Activated B cell treated with CpG ODN at 0.5 μM for 24 hours (primary cell): ENCODE measurements around the gene CNNM3. TPM values are rescaled to one million over a fixed set of nuclear protein-coding genes. Genes with fewer than 3 reads are reported as not detected.

Source experiments
- ATAC-seq: fragments of 200-7000 bp; cut with Tn5 transposase; one replicate; pipeline ENCODE4 v1.10.0; 2021; ENCODE audit warnings: low read depth, mild to moderate bottlenecking, moderate library complexity
- CTCF ChIA-PET: fragments of 350-600 bp; sonication (Branson Sonifier 250); formaldehyde crosslinking; loops from one replicate; lab custom pipeline; 2021; ENCODE audit warnings: antibody characterized with exemption; lab: Charles Lee
- POLR2A ChIA-PET: fragments of 350-600 bp; sonication (Branson Sonifier 250); formaldehyde crosslinking; loops from one replicate; lab custom pipeline; 2021; ENCODE audit warnings: antibody characterized with exemption; lab: Charles Lee
- DNase-seq: peaks from one replicate; pipeline ENCODE4 v3.0.0; 2022
- H3K27ac Mint-ChIP-seq: one replicate; pipeline ENCODE4 v1.8.0; 2020; ENCODE audit warnings: mixed read lengths
- H3K27me3 Mint-ChIP-seq: one replicate; pipeline ENCODE4 v1.8.0; 2021; ENCODE audit warnings: mixed read lengths
- H3K36me3 Mint-ChIP-seq: one replicate; pipeline ENCODE4 v1.8.0; 2021; ENCODE audit warnings: low read depth, mixed read lengths
- H3K4me1 Mint-ChIP-seq: one replicate; pipeline ENCODE4 v1.8.0; 2021; ENCODE audit warnings: mixed read lengths
- H3K4me3 Mint-ChIP-seq: one replicate; pipeline ENCODE4 v1.8.0; 2020; ENCODE audit warnings: mild to moderate bottlenecking, mixed read lengths
- H3K9me3 Mint-ChIP-seq: one replicate; pipeline ENCODE4 v1.8.0; 2020; ENCODE audit warnings: mixed read lengths
- CTCF ChIP-seq: fragments of 200-600 bp; IDR thresholded peaks from one replicate; pipeline ENCODE4 v1.8.0; 2022; ENCODE audit warnings: antibody characterized with exemption, mild to moderate bottlenecking
- intact Hi-C: fragments of 100-400 bp; cut with micrococcal nuclease; formaldehyde crosslinking; loops from one replicate; pipeline ENCODE4 v1.15.1; 2024
- total RNA-seq: library from RNA; stranded (reverse); gene quantifications from 2 replicates; pipeline ENCODE4 v1.2.3, GENCODE V29; 2022

The CNNM3 gene
- total RNA-seq, 1 donor from 2014 or later, result 20.3 TPM

- H3K4me1 Mint-ChIP-seq, result peaks cover 32% of the 10 kb centered on the region
- POLR2A ChIA-PET, result interaction anchor here (2.4 to 3.4 kb wide), 2 partner anchors 15 kb away, joined by 15 to 27 read pairs; partner anchors contain the start of gene ANKRD39
- no peaks in the 10 kb centered on the region for H3K9me3 Mint-ChIP-seq
- no peak for DNase-seq
- no peak for TF ChIP-seq CTCF
- H3K36me3 Mint-ChIP-seq, result no peaks in the 10 kb centered on the region
- H3K4me3 Mint-ChIP-seq, result no peak overlapping the region
- no peak for ATAC-seq
- CTCF ChIA-PET, result interaction anchor here (5.6 kb wide), 1 partner anchor 15 kb away, joined by 33 read pairs; the partner anchor contains the start of gene ANKRD39
- no peak overlapping the region for H3K27ac Mint-ChIP-seq
- intact Hi-C loops, result loop anchor here (5.0 kb wide), 2 partner anchors 80 to 240 kb away; partner anchors contain the start of gene ANKRD36
- H3K27me3 Mint-ChIP-seq, result peaks cover 10% of the 10 kb centered on the region
Measured at GRCh38 chr2:96872591-96873349, 56.7 kb downstream of the CNNM3 start.

DNA sequence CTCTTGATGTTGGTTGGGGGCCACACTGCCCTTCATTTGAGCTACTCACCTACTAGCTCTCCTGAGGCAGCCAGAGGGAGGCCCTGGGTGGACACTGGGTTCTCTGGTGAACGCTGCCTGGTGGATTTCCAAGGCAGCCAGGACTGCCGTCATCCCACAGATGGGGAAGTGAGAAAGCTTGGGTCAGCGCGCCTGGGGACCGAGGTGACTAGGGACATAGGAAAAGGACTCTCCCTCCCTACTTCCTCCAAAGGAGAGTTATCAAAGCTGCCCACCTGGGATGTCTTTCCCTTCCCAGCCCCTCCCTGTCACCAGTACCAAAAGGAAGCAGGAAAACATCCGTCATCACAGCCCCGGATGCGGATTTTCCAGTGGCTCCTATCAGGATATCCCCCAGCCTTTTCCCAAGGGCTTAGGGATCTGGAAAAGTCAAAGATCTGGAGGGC lies 57.6 kb downstream of the CNNM3 start:
- H3K36me3 Mint-ChIP-seq, result no peaks in the 10 kb centered on the region
- intact Hi-C loops, result loop anchor here (1.0 to 5.0 kb wide), 4 partner anchors 15 to 239 kb away; partner anchors contain the start of genes ANKRD36 and ANKRD39
- TF ChIP-seq CTCF, result no peak
- no peak overlapping the region for H3K4me3 Mint-ChIP-seq
- no peaks in the 10 kb centered on the region for H3K9me3 Mint-ChIP-seq
- DNase-seq (no peak), ATAC-seq (no peak)
- H3K27ac Mint-ChIP-seq, result no peak overlapping the region
- peaks cover 26% of the 10 kb centered on the region for H3K4me1 Mint-ChIP-seq
- H3K27me3 Mint-ChIP-seq, result peaks cover 7% of the 10 kb centered on the region
- POLR2A ChIA-PET, result interaction anchor here (1.3 to 3.4 kb wide), 2 partner anchors 11 to 16 kb away, joined by 7 to 27 read pairs; partner anchors contain the start of gene ANKRD39
- CTCF ChIA-PET, result interaction anchor here (5.6 kb wide), 1 partner anchor 16 kb away, joined by 33 read pairs; the partner anchor contains the start of gene ANKRD39

GRCh38 chr2:96874198-96874831 lies 58.2 kb downstream of the CNNM3 start:
- H3K36me3 Mint-ChIP-seq, result no peaks in the 10 kb centered on the region
- CTCF ChIA-PET, result interaction anchor here (5.6 kb wide), 1 partner anchor 16 kb away, joined by 33 read pairs; the partner anchor contains the start of gene ANKRD39
- ATAC-seq, result peak; percentile 79
- POLR2A ChIA-PET, result interaction anchor here (0.5 to 3.4 kb wide), 3 partner anchors 11 to 88 kb away, joined by 5 to 27 read pairs (median 7); partner anchors contain the start of gene ANKRD39
- peak overlapping the region; percentile 72 for H3K4me3 Mint-ChIP-seq
- no peaks in the 10 kb centered on the region for H3K9me3 Mint-ChIP-seq
- intact Hi-C loops, result loop anchor here (1.0 to 5.0 kb wide), 4 partner anchors 16 to 238 kb away; partner anchors contain the start of genes ANKRD36 and ANKRD39
- peaks cover 7% of the 10 kb centered on the region for H3K27me3 Mint-ChIP-seq
- no peak for TF ChIP-seq CTCF
- H3K27ac Mint-ChIP-seq, result peak overlapping the region; percentile 57
- peaks cover 26% of the 10 kb centered on the region for H3K4me1 Mint-ChIP-seq
- peak; percentile 60 for DNase-seq

DNA sequence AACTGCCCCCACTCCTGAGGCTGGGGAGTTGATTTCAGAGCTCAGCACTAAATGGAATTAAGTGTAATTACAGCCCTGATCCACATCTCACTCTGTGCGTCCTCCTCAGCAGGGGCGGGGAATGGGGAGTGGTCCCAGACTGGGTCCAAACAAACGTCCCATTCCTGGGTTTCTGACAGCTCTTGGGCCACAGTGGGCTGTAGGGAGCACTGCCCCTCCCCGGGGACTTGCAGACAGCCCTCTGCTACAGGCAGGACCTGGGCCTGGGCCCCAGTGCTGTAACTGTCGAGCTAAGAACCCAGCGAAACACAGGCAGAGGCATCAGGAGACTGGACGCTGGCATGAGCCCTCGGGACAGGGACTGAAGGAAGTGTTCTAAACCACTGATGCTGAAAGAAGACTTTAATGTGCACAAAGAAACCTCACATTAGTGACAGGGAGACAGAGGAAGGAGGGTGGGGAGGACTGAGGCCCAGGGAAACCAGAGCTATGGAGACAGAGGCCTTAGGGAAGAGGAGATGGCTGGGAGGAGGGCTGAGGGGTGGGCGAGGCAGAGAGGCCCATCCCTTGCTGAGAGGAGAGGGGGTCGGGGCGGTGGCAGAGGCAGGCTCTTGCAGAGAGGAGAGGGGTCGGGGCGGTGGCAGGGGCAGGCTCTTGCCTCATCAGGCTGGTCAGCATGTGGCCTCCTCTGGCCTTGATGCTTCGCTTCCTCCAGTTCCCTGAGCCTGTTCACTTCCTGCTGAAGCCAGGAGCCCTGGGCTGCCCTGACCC lies 59.6 kb downstream of the CNNM3 start:
- ATAC-seq, result no peak
- TF ChIP-seq CTCF, result no peak
- intact Hi-C loops, result loop anchor here (2.0 kb wide), 1 partner anchor 37 kb away; no protein-coding TSS in a partner anchor
- no peak overlapping the region for H3K4me3 Mint-ChIP-seq
- H3K27me3 Mint-ChIP-seq, result peaks cover 9% of the 10 kb centered on the region
- no peaks in the 10 kb centered on the region for H3K9me3 Mint-ChIP-seq
- DNase-seq, result no peak
- no peak overlapping the region for H3K27ac Mint-ChIP-seq
- CTCF ChIA-PET, result interaction anchor here (5.6 kb wide), 1 partner anchor 18 kb away, joined by 33 read pairs; the partner anchor contains the start of gene ANKRD39
- H3K4me1 Mint-ChIP-seq, result peaks cover 22% of the 10 kb centered on the region
- POLR2A ChIA-PET, result interaction anchor here (3.4 kb wide), 1 partner anchor 18 kb away, joined by 27 read pairs; the partner anchor contains the start of gene ANKRD39
- H3K36me3 Mint-ChIP-seq, result no peaks in the 10 kb centered on the region
